ENCODE results near the gene PRKCE.
"Not testable (repeated sequence)": the region's sequence is repeated elsewhere in the genome, so short reads cannot be mapped to it uniquely, and the experiment has no call there.

PRKCE gene

DNA sequence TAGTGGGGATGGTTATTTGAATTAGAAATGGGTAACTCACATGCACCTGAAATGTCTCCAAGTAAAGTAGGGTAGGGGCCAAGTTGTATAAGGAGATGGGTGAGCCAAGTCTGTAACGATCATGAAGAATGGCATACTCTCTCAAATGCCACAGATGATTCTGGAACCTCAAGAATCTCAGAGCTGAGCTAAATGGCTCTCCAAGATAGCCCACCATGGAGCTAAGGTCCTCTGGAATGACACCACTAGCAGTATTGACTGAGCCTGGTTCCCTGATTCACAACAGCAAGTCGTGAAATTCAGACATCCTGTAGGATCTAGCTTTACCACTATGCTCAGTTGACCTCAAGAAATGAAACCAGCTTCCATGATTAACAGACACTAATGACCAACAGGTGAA lies 529.8 kb downstream of the PRKCE start:
- DNase-seq: no peak

GRCh38 chr2:46181789-46182530 lies 530.5 kb downstream of the PRKCE start:
- DNase-seq: no peak

- no peak for DNase-seq
Measured at GRCh38 chr2:46183426-46183825, 532.0 kb downstream of the PRKCE start.

DNA sequence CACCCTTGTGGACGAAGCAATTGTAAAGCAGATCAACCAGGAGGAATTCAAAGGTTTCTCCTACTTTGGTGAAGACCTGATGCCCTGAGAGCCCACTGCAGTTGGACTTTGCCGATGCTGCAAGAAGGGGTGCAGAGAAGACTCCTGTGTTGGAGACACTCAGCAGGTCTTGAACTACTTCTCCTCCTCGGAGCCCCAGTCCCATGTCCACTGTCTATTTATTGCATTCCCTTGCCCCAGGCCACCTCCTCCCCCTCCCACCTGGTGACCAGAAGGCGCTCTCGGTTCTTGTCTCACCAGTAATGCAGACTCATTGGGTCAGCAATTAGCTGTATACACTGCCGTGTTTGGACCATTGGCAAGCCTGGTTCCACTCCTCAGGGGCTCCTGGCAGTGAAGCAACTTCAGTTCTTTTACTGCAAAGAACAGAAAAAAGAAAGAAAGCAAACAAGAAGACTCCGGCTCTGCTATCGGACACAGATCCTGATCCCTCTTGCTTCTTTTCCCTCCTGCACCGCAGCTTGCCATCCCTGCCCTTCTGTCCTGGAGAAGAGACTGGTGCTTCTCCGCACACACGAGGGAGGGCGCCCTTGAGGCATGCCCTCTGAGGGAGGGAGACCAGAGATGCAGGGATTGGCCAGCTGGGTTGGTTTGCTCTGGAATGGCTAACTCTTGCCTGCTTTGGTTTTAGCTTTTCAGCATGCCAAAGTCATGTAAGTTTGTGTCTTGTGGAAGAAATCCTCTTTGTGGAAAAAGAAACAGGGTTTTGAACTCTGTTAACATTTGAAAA lies 533.5 kb downstream of the PRKCE start:
- no peak for DNase-seq

DNA sequence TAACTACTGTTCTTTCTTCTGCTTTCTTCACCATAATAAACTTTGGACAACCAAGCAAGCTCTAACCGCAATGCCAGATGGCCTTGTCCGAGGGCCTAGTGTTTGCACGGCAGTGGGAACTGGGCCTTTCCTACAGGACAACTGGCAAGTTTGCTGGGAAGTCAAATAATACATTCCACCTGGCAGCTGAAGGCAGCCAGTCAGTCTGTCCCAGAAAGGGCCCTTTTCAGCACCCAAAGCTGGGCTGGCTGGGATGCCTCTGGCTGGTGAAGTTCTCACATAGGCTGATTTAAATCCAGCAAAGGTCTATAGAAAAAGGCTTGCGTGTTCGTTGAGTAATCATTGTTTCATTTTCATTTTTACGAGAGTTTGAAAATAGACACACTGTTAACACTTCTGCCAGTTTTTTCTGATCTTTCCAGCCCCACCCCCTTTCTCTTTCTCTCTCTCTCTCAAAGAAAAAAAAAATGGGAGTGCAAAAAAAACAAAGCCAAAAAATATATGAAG lies 535.7 kb downstream of the PRKCE start:
- peak in 1 of 5 donors; percentile 85 for DNase-seq

DNA sequence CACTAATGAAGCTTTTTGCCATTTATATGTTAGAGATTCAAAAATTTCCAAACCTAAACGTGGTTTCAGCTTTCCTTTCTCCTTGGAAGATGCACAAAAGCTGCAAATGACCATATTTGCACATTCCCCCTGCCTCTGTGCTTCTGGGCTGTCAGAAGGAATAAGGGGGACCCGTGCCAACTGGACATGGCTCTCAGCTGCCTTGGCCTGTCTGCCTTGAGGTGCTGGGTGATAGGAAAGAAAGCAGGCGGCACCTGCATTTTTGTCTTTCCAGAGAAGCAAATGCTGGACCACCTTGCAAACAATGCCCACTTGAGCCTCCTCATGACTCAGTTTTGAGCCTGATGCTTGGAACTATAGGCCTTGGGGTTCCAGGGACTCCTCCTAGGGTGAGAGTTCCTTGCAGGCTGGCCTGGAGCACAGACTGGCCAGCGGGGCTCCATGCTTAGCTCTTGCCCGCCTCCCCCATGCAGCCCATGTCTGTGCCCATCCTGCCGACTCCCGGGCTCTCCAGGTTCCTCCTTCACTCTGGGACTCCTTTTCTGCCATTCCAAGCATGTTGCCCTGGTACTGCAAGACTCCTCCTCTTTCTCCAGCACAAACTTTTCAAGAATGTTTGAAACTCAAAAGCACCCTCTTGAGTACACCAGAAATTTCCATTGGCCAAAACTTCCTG lies 536.7 kb downstream of the PRKCE start:
- DNase-seq: no peak

- DNase-seq: no peak
Measured at GRCh38 chr2:46193356-46193755, 541.9 kb downstream of the PRKCE start.

DNA sequence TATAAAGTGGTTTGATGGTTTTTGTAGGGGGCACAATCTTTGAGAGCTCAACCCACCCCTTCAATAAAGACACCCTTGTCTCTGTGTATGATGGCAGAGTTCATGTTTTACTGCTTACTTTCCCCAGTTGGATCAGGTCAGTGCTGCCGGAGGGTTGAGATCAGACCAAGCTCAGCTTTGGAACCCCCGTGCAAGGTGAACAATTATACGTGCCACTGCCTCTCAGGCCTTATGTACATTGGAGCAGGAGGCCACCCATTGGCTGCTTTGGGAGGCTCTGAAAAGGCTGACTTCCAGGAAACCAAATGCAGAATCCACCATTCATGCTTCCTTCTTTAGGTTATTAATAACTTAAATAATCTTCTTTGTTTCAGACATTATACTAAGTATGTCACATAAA lies 542.4 kb downstream of the PRKCE start:
- no peak for DNase-seq

- no peak for DNase-seq
Measured at GRCh38 chr2:46194856-46195255, 543.4 kb downstream of the PRKCE start.

- DNase-seq: no peak
Measured at GRCh38 chr2:46195819-46196218, 544.3 kb downstream of the PRKCE start.

DNA sequence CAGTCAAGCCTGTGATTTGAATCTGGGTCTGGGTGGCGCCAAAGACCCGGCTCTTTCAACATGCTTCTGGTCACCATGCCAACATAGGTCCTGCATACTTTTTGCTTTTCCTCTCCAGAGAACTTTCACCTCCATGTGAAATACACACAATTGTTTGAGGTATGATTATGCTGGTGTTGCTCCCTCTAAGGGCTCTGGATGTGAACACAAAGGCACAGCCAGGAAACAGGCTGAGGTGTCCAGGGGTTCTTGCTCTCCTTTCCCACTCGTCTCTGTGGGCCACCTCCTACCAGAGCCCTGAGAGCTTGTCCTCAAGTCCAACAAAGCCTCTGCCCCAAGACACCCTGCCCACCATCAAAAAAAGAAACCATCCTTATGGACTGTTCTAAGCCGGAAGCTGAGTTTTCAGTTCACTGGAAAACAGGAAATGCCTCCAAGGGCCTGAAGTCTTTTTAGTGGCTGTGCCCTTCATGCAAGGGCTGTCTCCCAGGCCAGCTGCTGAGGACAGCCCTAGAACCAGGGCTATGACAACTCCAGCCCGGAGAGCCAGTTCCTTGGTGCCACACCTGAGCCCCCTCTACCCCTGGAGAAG lies 545.5 kb downstream of the PRKCE start:
- no peak for DNase-seq

DNA sequence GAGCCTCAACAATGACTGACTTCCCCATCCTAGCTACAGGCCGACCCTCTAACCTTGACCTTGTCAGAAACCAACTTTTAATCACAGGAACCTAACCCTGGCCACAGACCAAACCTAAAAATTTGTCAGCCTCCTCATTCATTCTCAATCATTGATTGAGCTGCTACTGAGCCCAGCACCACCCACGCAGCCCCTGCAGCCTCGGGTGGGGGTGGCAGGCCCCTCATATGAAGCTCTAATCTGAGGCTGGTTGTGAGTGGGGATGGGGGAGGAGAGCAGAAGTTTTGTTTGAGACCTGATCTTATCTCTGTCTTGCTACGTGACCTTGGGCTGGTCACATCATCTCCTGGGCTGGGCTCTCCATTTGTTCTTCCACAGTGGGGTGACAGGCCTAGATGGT lies 546.2 kb downstream of the PRKCE start:
- no peak for DNase-seq

DNA sequence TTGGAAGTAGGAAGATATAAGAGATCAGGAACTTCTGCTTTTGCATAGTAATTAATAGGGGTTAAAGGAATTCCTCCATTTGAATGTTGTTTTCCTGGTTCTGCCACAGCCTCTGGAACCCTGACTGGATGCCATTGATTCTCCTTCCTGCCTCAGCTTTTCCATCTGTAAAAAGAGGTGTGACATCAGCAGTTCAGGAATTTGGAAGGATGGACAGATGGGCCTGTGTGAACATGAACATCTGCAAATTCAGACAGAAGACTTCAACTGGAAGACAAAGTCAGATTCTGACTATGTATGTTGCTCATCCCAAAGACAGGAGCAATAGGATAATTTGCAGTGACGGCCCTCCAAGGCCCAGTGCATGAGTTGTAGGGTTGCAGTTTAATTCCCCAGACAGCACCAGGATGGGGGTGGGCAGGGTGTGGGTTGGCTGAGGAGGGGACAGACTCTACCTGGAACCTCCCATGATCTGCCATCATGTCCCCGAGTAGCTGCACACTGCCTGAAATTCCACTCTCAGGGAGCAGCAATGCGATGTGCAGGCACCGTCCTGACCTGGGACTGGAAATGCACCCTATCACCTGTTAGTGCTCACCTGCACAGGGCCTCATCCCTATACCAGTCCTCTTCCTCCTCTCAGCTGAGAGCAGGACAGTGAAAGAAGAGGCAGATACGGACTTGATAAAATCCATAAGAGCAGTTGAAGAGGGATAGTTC lies 546.8 kb downstream of the PRKCE start:
- no peak for DNase-seq

GRCh38 chr2:46198966-46199365 lies 547.5 kb downstream of the PRKCE start:
- no peak for DNase-seq

DNA sequence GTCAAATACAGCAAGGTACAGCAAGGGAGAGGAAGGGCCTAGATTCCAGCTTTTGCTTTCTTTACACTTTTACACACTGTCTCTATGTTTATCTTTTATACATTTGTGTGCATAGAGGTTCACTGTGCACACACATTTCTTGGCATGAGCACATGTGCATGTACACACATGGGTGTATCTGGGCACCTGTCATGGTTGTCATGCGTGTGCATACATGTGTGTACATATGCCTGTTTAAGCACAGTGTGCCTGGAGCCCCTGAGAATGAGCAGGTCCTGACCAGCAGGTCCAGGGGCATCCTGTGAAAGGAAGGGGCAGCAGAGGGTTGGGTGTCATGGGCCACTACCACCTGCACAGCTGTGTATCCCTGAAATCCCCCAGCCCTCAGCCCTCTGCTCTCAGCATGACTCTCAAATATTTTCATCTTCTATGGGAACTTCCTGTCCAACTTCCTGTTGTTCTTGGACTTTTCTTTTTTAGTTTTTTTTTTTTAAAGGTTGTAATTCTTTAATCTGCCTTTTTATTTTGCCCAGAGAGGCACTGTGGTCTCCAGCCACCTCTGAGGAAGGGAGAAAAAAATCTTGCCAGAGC lies 548.7 kb downstream of the PRKCE start:
- DNase-seq: peak in 1 of 5 donors; percentile 20

GRCh38 chr2:46200861-46201605 lies 549.6 kb downstream of the PRKCE start:
- DNase-seq: no peak

GRCh38 chr2:46202453-46202852 lies 551.0 kb downstream of the PRKCE start:
- no peak for DNase-seq

DNA sequence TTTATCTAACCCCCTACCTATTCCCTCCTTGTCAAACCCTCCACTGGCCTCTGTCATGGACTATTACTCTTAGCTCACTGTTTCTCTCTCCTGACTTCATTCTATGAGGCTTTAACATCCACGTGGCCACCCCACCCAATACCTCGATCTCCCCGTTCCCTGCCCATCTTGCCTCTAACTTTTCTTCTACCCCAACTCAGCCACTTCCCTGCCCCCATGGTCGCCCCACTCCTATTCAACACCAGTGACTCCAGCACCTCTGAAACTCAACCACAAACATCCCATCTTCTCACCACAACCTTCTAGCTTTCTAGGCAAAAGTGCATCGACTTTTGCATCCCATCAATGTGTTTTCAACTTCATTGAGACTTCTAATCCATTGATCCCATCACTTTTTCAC lies 551.5 kb downstream of the PRKCE start:
- peak in 1 of 5 donors; percentile 25 for DNase-seq

DNA sequence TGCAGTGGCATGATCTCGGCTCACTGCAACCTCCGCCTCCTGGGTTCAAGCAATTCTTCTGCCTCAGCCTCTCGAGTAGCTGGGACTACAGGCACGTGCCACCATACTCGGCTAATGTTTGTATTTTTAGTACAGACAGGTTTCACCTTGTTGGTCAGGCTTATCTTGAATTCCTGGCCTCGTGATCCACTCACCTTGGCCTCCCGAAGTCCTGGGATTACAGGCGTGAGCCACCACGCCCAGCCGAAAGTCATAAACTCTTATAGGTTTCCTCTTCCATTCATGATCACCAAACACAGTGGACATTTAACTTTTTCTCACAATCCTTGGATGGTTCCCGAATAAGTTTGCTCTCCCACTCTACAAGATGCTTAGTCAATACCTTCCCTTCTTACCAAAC lies 552.2 kb downstream of the PRKCE start:
- DNase-seq: not testable (repeated sequence)

- no peak for DNase-seq
Measured at GRCh38 chr2:46207591-46207990, 556.1 kb downstream of the PRKCE start.

GRCh38 chr2:46208766-46209165 lies 557.3 kb downstream of the PRKCE start:
- DNase-seq: no peak
